GM20431 (cell line): ENCODE results near the gene U2AF1L4.

Experiments used
- in situ Hi-C: fragments of 300-500 bp; cut with MseI, MboI; formaldehyde crosslinking; loops from one replicate; pipeline ENCODE4 v1.15.0; 2020; ENCODE audit warnings: low sequenced_read_pairs; ENCODE audit not compliant: unreplicated experiment

Gene U2AF1L4

DNA sequence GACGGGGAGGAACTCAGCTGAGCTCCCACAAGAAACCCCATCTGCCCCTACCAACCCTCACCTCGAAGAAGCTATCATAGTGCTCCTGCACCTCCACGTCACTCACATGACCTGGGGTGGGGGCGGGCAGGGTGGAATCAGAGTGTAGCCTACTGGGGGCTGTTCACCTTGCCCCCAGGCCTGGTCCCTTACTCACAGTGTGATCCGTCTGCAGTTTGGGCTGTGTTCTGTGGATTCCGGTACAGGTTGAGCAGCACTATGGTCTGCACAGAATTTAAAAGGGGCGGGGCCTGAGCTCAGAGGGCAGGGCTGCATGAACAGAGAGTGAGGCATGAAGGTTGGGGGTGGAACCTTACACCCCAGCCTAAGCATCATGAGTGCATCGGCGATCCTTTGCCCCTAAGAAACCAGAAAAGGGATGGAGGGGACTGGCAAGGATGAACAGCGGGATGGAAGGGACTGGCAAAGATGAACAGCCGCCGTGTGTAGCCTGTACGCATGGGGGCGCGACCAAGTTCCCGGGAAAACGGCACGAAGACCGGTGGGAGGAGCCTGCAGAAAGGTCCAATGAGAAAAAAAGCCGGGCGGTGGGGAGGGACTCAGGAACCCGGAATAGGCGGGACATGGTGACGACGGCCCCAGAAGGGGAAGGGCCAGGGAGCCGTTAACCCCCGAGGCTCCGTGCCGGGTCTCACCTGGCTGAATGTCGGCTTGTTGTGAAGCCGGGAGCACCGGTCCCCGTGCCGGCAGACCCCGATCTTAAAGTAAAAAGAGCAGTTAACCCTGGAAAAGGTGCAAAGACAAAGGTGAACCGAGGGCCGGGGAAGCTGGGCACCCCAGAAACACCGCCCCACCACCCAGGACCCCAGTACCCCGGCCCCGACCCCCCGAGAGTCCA lies 539 bp downstream of the U2AF1L4 start:
- in situ Hi-C loops: no loop called here

GRCh38 chr19:35743640-35744429 lies 1.4 kb downstream of the U2AF1L4 start:
- in situ Hi-C loops: no loop called here

GRCh38 chr19:35742121-35742724 lies 3.0 kb downstream of the U2AF1L4 start, which contains the start of gene IGFLR1:
TSS of gene IGFLR1 (minus strand) at chr19:35742452. CDS start at chr19:35741180, 1,272 bp downstream.
- in situ Hi-C loops: no loop called here

- in situ Hi-C loops: no loop called here
Measured at GRCh38 chr19:35741203-35741515, 4.1 kb downstream of the U2AF1L4 start.

DNA sequence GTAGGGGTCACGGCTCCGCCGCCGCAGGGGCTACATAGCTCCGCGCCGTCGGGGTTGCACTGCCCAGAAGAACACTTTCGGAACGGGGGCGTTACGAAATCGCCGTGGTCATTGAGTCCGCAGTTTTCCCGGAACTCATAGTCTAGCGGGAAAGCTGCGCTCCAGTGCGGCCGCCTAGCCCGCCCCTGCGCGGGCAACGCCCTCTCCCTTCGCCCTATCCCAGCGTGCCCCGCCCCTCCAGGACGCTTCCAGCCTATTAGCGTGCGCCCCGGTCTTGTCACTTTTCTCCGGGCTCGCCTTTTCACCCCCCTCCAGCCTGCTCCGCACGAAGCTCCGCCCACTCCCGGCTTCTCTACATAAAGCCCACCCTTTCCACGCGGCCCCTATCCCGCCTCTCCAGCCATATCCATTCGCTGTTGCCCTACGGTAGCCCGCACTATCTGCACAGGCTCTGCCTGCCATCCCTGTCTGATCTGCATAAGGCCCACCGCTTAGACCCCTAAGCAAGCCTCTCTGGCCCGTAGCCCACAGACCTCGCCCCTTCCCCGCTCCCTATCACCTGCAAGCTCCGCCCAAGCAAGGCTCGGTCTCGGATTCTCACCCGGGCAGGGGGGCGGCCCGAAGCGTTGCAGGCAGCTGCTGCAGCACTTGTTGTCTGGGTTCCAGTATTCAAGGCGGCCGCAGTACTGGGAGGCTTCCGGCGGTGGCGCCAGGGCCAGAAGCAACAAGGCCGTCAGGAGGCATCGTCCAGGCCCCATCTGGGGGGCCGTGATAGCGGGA lies 4.6 kb downstream of the U2AF1L4 start:
- in situ Hi-C loops: no loop called here

DNA sequence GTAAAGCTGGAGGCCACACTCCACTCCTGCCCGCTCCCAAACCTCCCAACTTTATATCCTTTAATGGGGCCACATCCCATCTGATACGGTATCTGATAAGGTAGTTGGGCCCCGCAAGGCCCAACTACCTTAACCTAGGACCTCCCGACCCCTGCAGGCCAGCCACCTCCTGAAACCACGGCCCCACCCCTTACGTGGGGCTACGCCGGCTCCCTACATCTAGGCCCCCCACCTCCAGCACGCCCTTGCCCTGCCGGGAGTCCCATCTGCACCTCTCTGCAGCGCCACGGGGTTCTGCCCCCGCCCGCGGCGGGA lies 5.2 kb downstream of the U2AF1L4 start:
- in situ Hi-C loops: no loop called here

DNA sequence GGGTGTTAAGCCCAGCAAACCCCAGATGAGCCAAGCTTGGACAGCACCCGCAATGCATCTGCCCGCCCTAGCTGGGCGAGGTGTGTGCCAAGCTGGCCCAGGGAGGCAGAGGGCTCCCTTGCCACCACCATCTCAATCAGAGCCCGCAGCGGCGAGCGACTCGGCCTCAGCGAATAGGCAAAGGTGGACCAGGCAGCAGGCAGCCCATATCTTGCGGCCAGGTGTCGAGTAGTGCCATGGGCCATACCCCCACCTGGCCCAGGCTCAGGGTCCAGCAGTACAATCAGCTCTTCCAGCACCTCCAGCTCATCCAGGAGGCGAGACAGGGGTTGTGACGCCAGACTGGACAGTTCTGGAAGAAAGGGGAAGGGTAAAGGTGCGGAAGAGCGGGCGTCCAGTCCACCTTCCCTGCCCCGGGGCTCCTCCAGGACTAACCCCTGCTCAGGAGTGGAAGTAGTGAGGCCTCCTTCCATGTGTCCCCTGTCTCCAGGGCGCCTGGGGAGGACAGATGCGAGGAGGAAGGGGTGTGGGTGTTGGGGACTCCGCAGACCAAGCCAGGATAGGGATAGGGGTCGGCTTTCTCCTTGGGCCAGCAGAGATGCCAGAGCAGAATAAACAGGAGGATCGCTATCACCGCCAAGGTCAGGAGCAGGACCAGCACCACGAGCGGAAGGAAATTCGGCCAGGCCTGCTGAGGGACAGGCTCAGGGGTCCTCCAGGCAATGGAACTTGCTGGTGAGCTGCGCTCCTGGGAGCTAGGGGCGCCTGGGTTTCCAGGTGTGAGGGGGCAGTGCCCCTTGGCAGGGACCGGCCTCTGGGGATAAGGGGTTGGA lies 5.7 kb downstream of the U2AF1L4 start:
- in situ Hi-C loops: no loop called here

DNA sequence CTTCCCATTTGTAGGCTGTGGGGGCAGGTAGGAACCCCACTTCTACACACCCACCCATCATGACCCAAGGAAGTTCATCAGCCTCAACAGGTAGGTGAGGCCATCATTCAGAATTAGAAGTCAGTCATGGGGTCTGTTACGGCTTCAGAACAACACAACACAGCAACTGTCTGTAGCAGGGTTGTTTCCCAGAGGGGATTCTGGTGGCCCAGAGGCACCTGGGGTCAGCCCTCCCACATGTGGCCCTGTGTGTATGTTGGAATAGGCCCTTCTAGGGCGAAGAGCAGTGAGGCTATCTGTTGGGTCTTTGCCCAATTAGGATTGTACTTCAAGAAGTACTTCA lies 6.4 kb downstream of the U2AF1L4 start:
- in situ Hi-C loops: no loop called here

DNA sequence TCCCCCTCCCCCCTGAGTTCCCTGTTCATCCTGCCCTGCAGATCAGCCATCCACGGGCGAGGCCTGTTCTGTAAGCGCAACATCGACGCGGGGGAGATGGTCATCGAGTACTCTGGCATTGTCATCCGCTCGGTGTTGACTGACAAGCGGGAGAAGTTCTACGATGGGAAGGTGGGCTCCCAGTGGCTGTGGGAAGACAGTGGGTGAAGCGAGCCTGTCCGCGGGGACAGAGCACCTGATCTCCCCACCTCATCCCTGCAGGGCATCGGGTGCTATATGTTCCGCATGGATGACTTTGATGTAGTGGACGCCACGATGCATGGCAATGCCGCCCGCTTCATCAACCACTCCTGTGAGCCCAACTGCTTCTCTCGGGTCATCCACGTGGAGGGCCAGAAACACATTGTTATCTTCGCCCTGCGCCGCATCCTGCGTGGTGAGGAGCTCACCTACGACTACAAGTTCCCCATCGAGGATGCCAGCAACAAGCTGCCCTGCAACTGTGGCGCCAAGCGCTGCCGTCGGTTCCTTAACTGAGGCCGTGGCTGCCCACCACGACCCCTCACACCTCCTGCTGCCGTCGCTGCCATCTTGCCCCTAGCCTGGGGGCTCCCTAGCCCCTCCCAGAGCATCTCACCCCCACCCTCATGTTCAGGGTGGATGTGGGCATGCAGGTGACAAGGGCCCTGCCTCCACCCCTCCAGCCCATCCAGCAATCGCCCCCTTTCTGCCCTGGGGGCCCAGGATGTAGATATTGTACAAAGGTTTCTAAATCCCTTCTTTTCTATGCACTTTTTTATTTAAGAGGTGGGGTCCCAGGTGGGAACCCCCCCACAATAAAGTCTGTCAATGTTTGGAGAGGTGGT lies 7.0 kb downstream of the U2AF1L4 start:
- in situ Hi-C loops: no loop called here

DNA sequence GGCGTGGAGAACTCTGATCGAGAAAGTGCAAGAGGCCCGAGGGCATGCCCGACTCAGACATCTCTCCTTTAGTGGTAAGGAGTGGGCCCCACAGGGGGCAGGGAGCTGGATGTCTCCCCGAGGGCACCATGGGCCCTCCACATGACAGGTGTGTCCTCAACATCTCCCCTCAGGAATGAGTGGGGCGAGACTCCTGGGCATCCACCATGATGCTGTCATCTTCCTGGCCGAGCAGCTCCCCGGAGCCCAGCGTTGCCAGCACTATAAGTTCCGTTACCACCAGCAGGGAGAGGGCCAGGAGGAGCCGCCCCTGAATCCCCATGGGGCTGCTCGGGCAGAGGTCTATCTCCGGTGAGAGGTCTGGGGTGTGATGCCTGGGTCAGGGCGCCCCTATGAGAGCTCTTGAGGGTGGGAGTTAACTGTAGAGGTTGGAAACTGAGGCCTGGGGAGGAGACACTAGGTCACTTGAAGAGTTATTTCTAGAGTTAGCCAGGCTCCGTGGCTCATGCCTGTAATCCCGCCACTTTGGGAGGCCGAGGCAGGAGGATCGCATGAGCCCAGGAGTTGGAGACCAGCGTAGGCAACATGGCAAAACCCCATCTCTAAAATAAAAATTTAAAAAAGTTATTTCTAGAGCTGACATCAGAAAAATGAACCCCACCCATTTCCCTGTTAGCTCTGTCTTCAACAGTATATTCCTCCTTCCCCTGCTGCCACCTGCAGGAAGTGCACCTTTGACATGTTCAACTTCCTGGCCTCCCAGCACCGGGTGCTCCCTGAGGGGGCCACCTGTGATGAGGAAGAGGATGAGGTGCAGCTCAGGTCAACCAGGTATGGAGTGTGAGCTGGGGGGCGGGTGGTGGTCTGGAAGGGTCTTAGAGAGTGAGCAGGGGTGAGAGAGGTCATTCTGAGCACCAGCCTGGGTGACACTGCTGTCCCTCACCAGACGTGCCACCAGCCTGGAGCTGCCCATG lies 8.0 kb downstream of the U2AF1L4 start:
- in situ Hi-C loops: no loop called here

DNA sequence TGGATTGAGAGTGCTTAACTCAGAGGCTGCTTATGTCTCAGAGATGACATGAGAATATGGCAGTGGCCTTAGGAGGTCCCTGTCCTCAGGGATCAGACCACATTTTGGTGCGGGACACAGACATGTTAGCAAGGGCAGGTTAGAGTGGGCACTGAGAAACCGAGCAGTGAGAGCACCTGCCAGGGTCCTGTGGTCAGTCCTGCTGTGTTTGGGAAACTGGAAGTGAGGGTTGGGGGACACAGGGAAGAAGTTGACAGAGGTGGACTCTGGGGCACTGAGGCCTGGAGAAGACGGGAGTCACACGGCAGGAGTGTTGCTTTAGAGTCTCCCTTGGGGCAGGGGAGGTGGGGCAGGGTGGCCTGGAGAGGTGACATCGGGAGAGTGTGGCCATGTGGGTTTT lies 10.3 kb downstream of the U2AF1L4 start:
- in situ Hi-C loops: no loop called here

DNA sequence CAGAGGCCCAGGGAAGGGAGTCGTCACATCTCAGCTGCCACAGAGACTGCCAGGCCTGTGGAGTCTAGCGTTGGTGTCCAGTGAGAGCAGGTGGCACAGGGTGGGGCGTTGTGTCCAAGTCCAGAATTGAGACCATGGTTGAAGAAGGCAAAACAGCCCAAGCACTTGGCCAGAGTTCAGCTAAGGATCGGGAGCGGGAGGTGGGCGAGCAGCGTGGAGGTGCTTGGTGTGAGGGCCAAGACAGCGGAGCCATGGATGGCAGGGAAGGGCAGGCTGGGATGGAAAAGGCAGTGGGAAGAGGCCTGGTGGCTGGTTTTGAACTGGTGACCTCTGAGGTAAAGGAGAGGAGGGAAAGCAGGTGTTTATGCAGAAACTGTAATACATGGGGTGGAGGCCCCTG lies 10.9 kb downstream of the U2AF1L4 start:
- in situ Hi-C loops: no loop called here

DNA sequence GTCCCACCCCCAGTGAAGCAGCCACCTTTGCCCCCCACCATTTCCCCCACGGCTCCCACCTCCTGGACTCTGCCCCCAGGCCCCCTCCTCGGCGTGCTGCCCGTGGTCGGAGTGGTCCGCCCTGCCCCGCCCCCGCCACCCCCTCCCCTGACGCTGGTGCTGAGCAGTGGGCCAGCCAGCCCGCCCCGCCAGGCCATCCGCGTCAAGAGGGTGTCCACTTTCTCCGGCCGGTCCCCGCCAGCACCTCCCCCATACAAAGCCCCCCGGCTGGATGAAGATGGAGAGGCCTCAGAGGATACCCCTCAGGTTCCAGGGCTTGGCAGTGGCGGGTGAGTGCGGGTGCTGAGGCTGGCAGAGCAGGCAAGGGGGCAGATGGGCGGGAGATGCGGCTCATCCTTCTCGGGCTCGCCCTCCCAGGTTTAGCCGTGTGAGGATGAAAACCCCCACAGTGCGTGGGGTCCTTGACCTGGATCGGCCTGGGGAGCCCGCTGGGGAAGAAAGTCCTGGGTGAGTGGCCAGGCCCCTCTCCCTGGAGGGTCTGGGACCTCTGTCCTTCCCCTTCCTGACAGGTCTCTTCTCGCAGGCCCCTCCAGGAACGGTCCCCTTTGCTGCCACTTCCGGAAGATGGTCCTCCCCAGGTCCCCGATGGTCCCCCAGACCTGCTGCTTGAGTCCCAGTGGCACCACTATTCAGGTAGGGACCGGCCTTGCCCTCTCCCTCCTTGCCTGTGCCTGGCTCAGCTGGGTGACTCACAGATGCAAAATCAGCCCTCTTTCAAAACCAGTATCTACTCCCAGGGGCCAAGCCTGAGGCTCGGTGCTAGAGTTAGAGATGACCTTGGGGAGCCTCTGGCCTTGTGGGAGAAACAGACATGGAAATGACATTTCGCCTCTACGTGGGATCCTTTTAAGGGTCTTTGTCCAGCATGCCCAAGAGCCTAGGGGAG lies 11.8 kb downstream of the U2AF1L4 start:
- in situ Hi-C loops: no loop called here

DNA sequence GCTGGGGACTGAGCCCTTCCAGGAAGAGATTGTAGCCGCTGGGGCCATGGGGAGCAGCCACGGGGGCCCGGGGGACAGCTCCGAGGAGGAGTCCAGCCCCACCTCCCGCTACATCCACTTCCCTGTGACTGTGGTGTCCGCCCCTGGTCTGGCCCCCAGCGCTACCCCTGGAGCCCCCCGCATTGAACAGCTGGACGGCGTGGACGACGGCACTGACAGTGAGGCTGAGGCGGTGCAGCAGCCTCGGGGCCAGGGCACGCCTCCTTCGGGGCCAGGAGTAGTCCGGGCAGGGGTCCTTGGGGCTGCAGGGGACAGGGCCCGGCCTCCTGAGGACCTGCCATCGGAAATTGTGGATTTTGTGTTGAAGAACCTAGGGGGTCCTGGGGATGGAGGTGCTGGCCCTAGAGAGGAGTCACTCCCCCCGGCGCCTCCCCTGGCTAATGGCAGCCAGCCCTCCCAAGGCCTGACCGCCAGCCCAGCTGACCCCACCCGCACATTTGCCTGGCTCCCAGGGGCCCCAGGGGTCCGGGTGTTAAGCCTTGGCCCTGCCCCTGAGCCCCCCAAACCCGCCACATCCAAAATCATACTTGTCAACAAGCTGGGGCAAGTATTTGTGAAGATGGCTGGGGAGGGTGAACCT lies 12.6 kb downstream of the U2AF1L4 start:
- in situ Hi-C loops: no loop called here

- in situ Hi-C loops: no loop called here
Measured at GRCh38 chr19:35731779-35732405, 13.3 kb downstream of the U2AF1L4 start.

GRCh38 chr19:35731353-35731752 lies 13.9 kb downstream of the U2AF1L4 start:
- in situ Hi-C loops: no loop called here
